DMS114 treated with DMSO at 0.1 percent for 48 hours (cell line): Measurements from ENCODE around the gene TNIP1.

ENCODE experiments used
- DNase-seq: peaks from one replicate; lab custom pipeline; 2025; ENCODE audit not compliant: unreplicated experiment; lab: John Stamatoyannopoulos, UW

Gene TNIP1

GRCh38 chr5:151080613-151081430 is at the start of gene TNIP1:
TSS of gene TNIP1 (minus strand) at chr5:151081034. CDS start at chr5:151065095, 15,939 bp downstream.
- DNase-seq = peak; percentile 39

GRCh38 chr5:151130235-151130921 is 49.5 kb upstream of the TNIP1 start:
- DNase-seq = no peak

GRCh38 chr5:151128817-151129216 is 48.0 kb upstream of the TNIP1 start:
- no peak for DNase-seq

GRCh38 chr5:151127926-151128325 is 47.1 kb upstream of the TNIP1 start:
- DNase-seq = no peak

GRCh38 chr5:151126199-151126645 is 45.4 kb upstream of the TNIP1 start:
- peak; percentile 31 for DNase-seq

- no peak for DNase-seq
Observed at GRCh38 chr5:151125421-151125820, 44.6 kb upstream of the TNIP1 start.

- no peak for DNase-seq
Observed at GRCh38 chr5:151123897-151124751, 43.3 kb upstream of the TNIP1 start.

- DNase-seq = no peak
Observed at GRCh38 chr5:151122828-151123227, 42.0 kb upstream of the TNIP1 start.

GRCh38 chr5:151121665-151122064 is 40.8 kb upstream of the TNIP1 start:
- DNase-seq = no peak

- DNase-seq = no peak
Observed at GRCh38 chr5:151121095-151121494, 40.3 kb upstream of the TNIP1 start.

GRCh38 chr5:151118913-151119575 is 38.2 kb upstream of the TNIP1 start:
- no peak for DNase-seq

- peak; percentile 39 for DNase-seq
Observed at GRCh38 chr5:151115272-151115905, 34.6 kb upstream of the TNIP1 start.

- DNase-seq = no peak
Observed at GRCh38 chr5:151113651-151114050, 32.8 kb upstream of the TNIP1 start.

GRCh38 chr5:151110992-151111391 is 30.2 kb upstream of the TNIP1 start:
- DNase-seq = no peak

- DNase-seq = no peak
Observed at GRCh38 chr5:151110122-151110681, 29.4 kb upstream of the TNIP1 start.

- DNase-seq = no peak
Observed at GRCh38 chr5:151108566-151108965, 27.7 kb upstream of the TNIP1 start.

GRCh38 chr5:151107738-151108520 is 27.1 kb upstream of the TNIP1 start:
- no peak for DNase-seq

GRCh38 chr5:151107084-151107483 is 26.2 kb upstream of the TNIP1 start:
- DNase-seq = no peak

GRCh38 chr5:151106509-151106908 is 25.7 kb upstream of the TNIP1 start:
- DNase-seq = no peak
